C4-2B (cell line): ENCODE measurements around the gene GPS1.

Source experiments
- ZFX ChIP-seq: fragments of 450-650 bp; IDR thresholded peaks from 2 replicates; pipeline ENCODE4 v1.6.1; 2017
- TF ChIP-seq, protein P1 (sequence below): fragments of 450-650 bp; conservative IDR thresholded peaks from 2 replicates; pipeline ENCODE4 v1.5.1; 2017; ENCODE audit warnings: mild to moderate bottlenecking

DNA sequence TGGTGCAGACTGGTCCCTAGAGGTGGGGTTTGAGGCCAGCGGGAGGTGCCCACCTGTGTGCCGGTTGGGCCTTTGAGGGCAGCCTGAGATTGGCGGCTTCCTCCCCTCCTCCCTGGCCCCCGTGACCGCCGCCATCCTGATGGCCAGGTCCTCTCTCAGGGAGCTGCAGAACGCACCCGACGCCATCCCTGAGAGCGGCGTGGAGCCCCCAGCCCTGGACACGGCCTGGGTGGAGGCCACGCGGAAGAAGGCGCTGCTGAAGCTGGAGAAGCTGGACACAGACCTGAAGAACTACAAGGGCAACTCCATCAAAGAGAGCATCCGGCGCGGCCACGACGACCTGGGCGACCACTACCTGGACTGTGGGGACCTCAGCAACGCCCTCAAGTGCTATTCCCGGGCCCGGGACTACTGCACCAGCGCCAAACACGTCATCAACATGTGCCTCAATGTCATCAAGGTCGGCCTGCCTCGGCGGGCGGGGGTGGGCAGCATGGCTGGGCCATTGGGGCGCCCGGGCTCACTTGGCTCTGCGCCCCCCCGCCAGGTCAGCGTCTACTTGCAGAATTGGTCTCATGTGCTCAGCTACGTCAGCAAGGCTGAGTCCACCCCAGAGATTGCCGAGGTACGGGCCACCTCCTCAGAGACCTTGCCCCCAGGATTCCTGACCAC lies 2.8 kb downstream of the GPS1 start:
- TF ChIP-seq, protein P1, sequence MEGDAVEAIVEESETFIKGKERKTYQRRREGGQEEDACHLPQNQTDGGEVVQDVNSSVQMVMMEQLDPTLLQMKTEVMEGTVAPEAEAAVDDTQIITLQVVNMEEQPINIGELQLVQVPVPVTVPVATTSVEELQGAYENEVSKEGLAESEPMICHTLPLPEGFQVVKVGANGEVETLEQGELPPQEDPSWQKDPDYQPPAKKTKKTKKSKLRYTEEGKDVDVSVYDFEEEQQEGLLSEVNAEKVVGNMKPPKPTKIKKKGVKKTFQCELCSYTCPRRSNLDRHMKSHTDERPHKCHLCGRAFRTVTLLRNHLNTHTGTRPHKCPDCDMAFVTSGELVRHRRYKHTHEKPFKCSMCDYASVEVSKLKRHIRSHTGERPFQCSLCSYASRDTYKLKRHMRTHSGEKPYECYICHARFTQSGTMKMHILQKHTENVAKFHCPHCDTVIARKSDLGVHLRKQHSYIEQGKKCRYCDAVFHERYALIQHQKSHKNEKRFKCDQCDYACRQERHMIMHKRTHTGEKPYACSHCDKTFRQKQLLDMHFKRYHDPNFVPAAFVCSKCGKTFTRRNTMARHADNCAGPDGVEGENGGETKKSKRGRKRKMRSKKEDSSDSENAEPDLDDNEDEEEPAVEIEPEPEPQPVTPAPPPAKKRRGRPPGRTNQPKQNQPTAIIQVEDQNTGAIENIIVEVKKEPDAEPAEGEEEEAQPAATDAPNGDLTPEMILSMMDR, result no peak
- TF ChIP-seq ZFX, result no peak
